HEK293 (cell line): Measurements from ENCODE around the gene FBXO2.

Source experiments
- BCL11A ChIP-seq: fragments of 450-650 bp; formaldehyde crosslinking; IDR thresholded peaks from 2 replicates; pipeline ENCODE4 v1.5.1; 2016; ENCODE audit warnings: low read depth, missing biosample characterization, missing genetic modification characterization
- HOXA7 ChIP-seq: sonication (generic); formaldehyde crosslinking; IDR thresholded peaks from 2 replicates; pipeline ENCODE4 v1.8.1; 2022; ENCODE audit warnings: missing genetic modification reagents, borderline replicate concordance
- KLF10 ChIP-seq: fragments of 450-650 bp; IDR thresholded peaks from 2 replicates; pipeline ENCODE4 v1.5.1; 2018; ENCODE audit warnings: missing biosample characterization, mild to moderate bottlenecking, missing genetic modification characterization
- SP3 ChIP-seq: fragments of 450-650 bp; formaldehyde crosslinking; IDR thresholded peaks from 2 replicates; pipeline ENCODE4 v1.5.1; 2016; ENCODE audit warnings: missing biosample characterization, missing genetic modification characterization
- TCF7L2 ChIP-seq: IDR thresholded peaks from 2 replicates; pipeline ENCODE4 v1.6.1; 2011; ENCODE audit warnings: low read depth, mild to moderate bottlenecking, inconsistent platforms, low read length, moderate library complexity, borderline replicate concordance
- YY1 ChIP-seq: fragments of 450-650 bp; formaldehyde crosslinking; IDR thresholded peaks from 2 replicates; pipeline ENCODE4 v1.5.1; 2018; ENCODE audit warnings: missing biosample characterization, missing genetic modification characterization
- ZNF175 ChIP-seq: fragments of 450-650 bp; formaldehyde crosslinking; IDR thresholded peaks from 2 replicates; pipeline ENCODE4 v1.5.1; 2016; ENCODE audit warnings: missing biosample characterization, missing genetic modification characterization
- ZNF274 ChIP-seq, 2 experiments: fragments of 200-500 bp in 1 of 2; fragments of 450-650 bp in 1 of 2; sonication (Bioruptor generic) in 1 of 2; formaldehyde crosslinking in 1 of 2; IDR thresholded peaks; 2 replicates each; pipeline versions ENCODE4 v1.5.1 to v1.6.1; 2014 to 2016; ENCODE audit warnings: borderline replicate concordance in 1 of 2, inconsistent platforms in 1 of 2, low read length in 1 of 2, missing biosample characterization in 1 of 2, missing genetic modification characterization in 1 of 2
- ZNF76 ChIP-seq: fragments of 450-650 bp; formaldehyde crosslinking; IDR thresholded peaks from 2 replicates; pipeline ENCODE4; 2016; ENCODE audit warnings: low read depth, missing biosample characterization, missing genetic modification characterization, borderline replicate concordance
- ZNF785 ChIP-seq: fragments of 450-650 bp; formaldehyde crosslinking; IDR thresholded peaks from 2 replicates; pipeline ENCODE4 v1.5.1; 2016; ENCODE audit warnings: missing biosample characterization, missing genetic modification characterization
- ZNF837 ChIP-seq: fragments of 450-650 bp; formaldehyde crosslinking; IDR thresholded peaks from 2 replicates; pipeline ENCODE4 v1.5.1; 2016; ENCODE audit warnings: missing biosample characterization, missing genetic modification characterization
- TF ChIP-seq, protein P1 (sequence below): fragments of 450-650 bp; formaldehyde crosslinking; IDR thresholded peaks from 2 replicates; pipeline ENCODE4 v1.5.1; 2016; ENCODE audit warnings: missing biosample characterization, missing genetic modification characterization
- TF ChIP-seq, protein P2 (sequence below): fragments of 450-650 bp; formaldehyde crosslinking; IDR thresholded peaks from 2 replicates; pipeline ENCODE4 v1.5.1; 2016; ENCODE audit warnings: missing biosample characterization, missing genetic modification characterization

DNA sequence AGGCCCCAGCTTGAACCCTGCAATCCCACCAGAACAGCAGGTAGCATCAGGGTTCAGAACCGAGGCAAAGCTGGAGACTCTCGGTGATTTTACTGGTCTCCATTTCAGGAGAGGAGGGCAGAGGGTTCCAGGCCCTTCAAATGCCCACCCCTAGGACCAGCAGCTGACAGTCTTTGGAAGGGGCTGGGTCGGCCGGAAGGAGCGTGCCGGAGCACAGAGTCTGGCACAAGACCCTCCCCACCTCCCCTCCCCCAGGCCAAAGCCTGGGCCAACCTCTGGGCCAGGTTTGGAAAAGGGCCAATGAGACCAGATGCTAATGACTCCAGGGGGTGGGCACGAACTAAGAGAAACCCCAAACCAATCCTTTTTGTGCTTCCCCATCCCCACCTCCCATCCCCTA, 6.9 kb downstream of the FBXO2 start:
- TF ChIP-seq ZNF175 (no peak), SP3 (tag by site-specific recombination) (no peak), ZNF274 (IDR thresholded peaks at IDR 0.05; ENCODE audit: low read length) (no peak), ZNF274 (tag by site-specific recombination; IDR thresholded peaks at IDR 0.05; ENCODE audit: borderline replicate concordance) (no peak), ZNF76 (tag by site-specific recombination) (no peak), ZNF837 (no peak), TCF7L2 (no peak), YY1 (tag by site-specific recombination) (no peak), ZNF785 (tag by site-specific recombination) (no peak), KLF10 (no peak), HOXA7 (CRISPR knock-in tag) (no peak), BCL11A (tag by site-specific recombination) (no peak)
- TF ChIP-seq, protein P1, sequence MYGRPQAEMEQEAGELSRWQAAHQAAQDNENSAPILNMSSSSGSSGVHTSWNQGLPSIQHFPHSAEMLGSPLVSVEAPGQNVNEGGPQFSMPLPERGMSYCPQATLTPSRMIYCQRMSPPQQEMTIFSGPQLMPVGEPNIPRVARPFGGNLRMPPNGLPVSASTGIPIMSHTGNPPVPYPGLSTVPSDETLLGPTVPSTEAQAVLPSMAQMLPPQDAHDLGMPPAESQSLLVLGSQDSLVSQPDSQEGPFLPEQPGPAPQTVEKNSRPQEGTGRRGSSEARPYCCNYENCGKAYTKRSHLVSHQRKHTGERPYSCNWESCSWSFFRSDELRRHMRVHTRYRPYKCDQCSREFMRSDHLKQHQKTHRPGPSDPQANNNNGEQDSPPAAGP: no peak
- TF ChIP-seq, protein P2, sequence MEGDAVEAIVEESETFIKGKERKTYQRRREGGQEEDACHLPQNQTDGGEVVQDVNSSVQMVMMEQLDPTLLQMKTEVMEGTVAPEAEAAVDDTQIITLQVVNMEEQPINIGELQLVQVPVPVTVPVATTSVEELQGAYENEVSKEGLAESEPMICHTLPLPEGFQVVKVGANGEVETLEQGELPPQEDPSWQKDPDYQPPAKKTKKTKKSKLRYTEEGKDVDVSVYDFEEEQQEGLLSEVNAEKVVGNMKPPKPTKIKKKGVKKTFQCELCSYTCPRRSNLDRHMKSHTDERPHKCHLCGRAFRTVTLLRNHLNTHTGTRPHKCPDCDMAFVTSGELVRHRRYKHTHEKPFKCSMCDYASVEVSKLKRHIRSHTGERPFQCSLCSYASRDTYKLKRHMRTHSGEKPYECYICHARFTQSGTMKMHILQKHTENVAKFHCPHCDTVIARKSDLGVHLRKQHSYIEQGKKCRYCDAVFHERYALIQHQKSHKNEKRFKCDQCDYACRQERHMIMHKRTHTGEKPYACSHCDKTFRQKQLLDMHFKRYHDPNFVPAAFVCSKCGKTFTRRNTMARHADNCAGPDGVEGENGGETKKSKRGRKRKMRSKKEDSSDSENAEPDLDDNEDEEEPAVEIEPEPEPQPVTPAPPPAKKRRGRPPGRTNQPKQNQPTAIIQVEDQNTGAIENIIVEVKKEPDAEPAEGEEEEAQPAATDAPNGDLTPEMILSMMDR (tag by site-specific recombination): no peak
